Inferior parietal cortex (tissue), 1 donor: ENCODE measurements around the gene SPTBN5.

ENCODE experiments used
- DNase-seq: peaks from one replicate; pipeline ENCODE4 v3.0.0-alpha.2; 2016; ENCODE audit errors: extremely low spot score

SPTBN5 gene

DNA sequence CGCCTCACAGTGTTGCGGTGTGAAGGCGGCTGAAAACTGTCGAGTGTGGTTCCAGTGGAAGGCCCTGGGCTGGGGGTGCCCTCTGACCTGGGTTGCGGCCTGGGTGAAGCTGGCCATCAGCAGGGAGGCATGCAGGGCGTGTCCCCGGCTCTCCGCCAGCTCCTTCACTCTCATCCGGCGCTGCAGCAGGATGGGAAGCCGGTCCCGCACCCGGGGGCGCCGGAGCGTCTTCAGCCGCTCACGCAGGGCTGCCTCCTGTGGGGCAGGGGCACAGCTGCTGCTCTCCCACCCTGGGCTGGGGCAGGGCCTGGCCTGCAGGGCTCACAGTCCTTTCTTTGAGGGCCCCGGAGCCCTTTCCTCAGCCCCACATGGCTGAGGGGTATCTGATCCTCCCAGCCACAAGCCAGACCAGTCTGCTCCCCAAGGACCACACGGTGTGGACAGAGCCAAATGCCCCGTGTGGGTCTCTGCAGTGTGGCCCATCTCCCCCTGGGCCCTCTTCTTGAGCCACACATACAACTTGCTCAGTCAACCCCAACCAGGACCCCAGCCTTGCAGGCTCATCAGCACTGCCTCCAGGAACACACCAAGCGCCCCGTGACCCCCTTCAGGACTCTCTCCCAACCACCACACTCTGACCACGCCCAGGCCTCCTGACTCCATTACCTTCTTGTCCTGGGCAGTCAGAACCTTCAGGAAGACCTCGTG lies 26.8 kb downstream of the SPTBN5 start:
- no peak for DNase-seq

GRCh38 chr15:41866263-41866703 lies 27.6 kb downstream of the SPTBN5 start:
- no peak for DNase-seq

- no peak for DNase-seq
Measured at GRCh38 chr15:41865490-41866055, 28.3 kb downstream of the SPTBN5 start.

- DNase-seq = no peak
Measured at GRCh38 chr15:41862515-41863116, 31.2 kb downstream of the SPTBN5 start.

- DNase-seq = no peak
Measured at GRCh38 chr15:41861736-41862356, 32.0 kb downstream of the SPTBN5 start.

DNA sequence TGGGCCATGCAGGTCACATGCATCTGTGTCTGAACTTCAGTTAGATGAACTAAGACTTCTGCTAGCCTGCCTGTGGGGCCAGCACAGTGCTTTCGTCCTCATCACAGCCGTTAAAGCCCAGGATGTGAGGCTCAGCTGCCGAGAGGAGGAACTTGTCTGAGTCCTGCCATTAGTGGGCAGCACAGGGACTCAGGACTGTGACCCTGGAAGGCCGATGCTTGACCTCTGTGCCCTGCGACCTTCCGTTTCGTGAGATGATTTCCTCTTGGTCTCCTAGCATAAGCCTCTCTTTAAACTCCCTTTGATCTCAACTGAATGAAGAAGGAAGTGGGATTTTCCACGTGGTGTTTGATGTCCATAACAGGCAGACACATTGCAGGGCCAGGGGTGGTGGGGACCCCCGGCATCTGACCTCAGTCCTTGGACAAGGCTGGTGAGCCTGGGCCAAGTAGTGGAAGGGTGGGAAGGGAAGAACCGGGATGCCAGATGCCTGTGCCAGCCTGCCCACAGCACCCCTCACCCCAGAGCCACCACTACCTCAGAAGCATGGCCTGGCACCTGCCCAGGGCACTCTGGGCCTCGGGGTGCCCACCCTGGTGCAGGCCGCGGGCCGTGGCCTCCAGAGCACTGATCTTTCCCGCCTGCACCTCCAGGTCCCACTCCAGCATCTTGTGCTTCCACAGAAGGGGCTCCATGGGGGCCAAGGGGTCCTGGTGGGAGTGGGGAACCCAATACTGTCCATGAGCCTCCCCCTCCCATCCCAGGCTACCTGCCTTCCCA lies 33.6 kb downstream of the SPTBN5 start:
- no peak for DNase-seq

DNA sequence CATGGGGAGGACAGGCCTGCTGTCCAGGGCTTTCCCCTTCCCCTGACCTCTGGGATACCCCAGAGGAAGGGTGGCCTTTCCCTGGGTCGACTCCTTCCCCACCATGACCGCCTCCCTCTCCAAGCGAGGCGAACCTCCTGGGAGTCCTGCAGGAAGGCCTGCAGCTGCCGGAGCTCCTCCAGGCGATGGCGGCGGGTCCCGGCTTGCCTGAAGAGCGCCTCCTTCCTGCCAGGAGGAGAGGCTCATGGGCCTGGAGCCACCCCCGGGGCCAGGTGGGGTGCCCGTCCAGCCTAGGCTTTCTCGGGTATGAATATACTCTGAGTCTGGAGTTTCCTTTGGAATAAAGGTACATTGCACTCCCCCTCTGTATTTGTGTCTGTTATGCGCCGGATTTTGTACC lies 35.1 kb downstream of the SPTBN5 start:
- DNase-seq = no peak

DNA sequence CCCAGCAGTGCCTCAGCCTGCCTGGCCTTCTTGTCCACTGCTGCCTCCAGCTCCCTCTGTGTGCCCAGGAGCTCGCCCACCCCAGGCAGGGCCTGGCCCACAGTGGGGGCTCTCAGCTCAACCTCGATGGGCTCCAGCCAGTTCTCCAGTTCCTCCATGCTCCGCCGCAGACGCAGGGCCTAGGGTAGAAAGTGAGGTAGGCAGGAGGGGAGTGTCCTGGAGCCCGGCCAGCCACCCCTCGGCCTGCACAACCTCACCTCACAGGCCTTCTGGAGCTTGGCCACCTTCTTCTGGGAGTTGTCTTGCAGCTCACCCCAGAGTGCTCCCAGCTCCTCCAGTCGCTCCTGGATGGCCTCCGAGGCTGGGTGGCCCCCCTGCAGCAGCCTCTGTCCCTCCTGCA lies 36.5 kb downstream of the SPTBN5 start:
- DNase-seq = no peak

DNA sequence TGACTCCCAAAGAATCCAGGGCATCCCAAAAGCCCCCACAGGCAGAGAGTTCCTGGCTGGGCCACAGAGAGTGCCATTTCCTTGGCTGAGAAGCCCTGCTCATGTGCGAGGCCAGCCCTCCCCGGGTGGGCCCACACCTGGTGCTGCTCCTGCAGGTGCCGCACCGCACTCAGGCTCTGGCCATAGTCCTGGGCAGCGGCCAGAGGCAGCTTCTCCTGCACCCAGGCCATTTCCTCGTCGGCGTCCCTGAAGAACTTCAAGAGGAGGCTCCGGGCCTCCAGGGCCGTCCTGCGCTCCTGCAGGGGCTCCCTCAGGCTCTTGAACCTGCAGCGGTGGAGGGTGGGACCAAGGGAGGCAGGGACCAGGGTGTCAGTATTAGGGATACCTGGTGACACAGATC lies 37.1 kb downstream of the SPTBN5 start:
- DNase-seq = no peak

- no peak for DNase-seq
Measured at GRCh38 chr15:41856262-41856661, 37.6 kb downstream of the SPTBN5 start.

DNA sequence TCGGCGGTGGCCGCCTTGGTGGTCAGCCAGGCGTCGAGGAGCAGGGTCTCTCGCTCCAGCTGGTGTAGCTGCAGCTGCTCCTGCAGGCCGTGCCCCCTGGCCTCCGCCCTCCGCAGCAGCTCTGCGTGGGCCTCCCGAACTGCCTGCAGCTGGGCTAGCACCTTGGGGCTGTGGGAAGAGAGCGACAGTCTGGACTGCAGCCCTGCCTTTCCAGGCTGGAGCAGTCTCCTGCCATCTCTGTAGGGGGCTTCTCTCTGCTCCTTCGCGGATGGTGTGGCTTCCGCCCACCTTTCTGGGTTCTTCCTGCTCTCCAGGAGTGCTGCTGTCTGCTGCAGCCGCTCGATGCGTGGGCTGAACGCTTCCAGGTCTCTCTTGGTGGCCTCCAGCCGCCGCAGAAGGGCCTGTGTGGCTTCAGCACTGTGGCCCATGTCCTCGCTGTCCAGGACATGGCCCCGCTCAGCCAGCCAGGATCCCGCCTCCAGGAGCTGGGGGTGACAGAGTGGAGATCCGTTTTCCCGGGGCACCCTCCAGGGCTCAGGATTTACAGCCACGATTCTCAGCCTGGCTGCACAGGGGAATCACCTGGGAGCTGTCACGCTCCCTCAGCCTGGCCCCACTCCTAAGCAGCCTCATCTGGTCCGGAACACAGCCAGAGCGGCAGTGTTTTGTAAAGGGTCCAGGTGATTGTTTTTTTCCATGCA lies 38.4 kb downstream of the SPTBN5 start:
- no peak for DNase-seq

- no peak for DNase-seq
Measured at GRCh38 chr15:41854443-41854842, 39.4 kb downstream of the SPTBN5 start.

DNA sequence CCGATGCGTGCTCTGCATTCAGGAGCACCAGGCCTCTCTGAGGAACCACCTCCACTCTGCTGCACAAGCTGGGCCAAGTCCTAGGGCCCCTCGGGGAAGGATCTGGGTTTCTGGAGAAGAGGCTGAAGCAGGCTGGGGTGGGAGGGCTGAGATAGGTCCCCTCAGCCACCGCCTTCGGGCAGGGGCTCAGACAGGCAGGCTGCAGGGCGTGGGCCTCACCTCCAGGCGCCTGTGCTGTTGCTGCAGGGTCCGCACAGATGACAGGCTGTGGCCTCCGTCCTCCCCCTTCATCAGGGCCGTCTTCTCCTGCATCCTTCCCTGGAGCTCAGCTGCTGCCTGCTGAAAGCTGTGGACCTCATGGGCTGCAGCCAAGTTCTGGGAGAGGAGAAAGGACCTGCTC lies 40.0 kb downstream of the SPTBN5 start:
- DNase-seq = no peak

DNA sequence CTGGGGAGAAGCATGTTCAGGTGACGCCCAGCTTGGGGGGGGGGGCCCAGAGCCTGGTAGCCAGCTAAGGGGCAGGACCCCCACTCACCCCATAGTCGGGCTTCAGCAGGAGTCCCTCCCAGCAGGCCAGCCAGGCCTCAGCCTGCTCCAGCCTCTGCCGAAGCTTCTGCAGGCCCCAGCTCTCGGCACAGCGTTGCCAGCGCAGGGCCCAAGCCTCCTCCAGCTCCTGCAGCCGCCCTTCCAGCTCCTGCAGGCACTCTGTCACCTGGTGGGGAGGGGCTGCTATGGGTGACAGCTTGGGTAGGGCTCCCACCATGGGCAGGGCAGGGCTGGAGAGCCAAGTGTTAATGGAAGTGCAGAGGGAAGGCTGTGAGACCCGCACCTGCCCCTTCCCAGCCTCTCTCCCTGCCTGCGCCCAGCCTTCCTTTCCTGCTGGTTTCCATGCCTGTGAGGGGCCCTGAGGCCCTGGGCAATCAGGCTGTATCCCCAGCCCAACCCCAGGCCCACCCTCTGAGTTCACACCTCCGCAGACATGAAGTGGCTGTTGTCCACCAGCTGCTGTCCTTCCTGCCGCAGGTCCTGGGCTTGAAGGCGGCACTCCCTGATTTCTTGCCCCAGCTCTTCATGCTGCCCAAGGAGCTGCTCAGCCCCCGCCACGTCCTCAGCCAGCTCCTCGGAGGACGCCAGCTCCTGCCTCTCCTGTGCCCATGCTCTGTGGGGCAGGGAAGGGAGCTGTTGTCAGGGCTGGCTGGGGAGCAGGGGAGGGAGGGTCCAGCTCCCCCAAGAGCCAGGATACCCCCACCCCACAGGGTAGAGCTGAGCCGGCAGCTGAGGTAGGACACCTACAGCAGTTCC lies 40.9 kb downstream of the SPTBN5 start:
- DNase-seq = no peak

DNA sequence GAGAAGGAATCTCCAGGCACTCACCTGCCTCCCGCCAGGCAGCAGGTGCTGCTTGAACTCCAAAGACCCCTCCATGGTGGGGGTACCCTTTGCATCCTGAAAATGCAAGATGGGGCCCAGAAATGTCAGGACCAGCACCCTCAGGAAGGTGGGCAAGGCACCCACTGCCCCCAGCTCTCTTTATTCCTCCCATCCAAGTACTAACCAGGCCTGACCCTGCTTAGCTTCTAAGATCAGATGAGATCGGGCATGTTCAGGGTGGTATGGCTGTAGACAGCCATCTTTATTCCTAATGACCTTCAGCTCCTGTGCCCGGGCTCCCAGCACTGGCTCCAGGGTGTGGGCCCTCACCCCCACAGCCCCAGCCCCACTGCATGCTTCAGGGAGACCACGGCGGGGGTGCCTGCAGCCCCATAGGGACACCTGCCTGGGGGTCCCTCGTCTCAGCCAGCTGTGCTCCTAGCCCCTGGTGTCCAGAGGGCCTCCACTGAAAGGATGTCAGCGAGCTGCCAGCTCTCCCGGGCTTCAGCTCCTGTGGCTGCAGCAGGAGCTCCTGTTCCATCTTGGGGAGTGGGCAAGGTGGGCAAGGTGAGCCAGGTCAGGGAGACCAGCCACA lies 42.0 kb downstream of the SPTBN5 start:
- DNase-seq = no peak

- no peak for DNase-seq
Measured at GRCh38 chr15:41851167-41851523, 42.7 kb downstream of the SPTBN5 start.

- DNase-seq = no peak
Measured at GRCh38 chr15:41850482-41851166, 43.2 kb downstream of the SPTBN5 start.

- no peak for DNase-seq
Measured at GRCh38 chr15:41849861-41850260, 44.0 kb downstream of the SPTBN5 start.

DNA sequence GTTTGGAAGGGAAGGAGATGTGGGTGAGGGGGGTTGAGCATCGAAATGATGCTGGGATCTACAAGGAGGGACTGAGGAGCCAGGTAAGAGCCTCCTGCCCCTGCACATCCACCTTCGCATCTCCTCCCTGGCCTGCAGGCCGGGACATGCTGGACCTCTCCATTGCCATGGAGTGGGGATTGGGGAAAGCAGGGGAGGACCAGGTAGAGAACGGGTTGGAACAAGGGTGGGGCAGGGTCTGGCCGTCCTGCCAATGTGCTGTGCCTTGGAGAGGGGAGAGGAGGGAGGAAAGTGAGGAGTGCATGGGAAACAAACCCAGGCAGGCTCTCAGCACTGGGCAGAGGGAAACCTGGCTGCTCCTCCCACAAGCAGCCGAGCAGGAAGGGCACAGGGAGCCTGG lies 44.6 kb downstream of the SPTBN5 start:
- DNase-seq = no peak

- DNase-seq = no peak
Measured at GRCh38 chr15:41848631-41849030, 45.2 kb downstream of the SPTBN5 start.
